Measurements from ENCODE around the gene TMED1. TPM values are rescaled to one million over a fixed set of nuclear protein-coding genes. Genes with fewer than 3 reads are reported as not detected.

Gene TMED1
- total and polyA plus RNA-seq, 2 donors (not counting 3 experiments of a cell fraction or from before 2014, with no cell fraction given): 31.2 to 60.4 TPM

- no TSS peak for BruUV-seq (replicated peaks)
- H3K9me3 ChIP-seq (replicated peaks; ENCODE audit: control insufficient read depth, insufficient read depth, low read length): no peaks in the 10 kb centered on the region
- no peak overlapping the region for H2AFZ ChIP-seq (ENCODE audit: low read depth, low read length)
- no peak overlapping the region for H3K9ac ChIP-seq (replicated peaks; ENCODE audit: extremely low read depth, insufficient read depth, low read length)
- no peaks in the 10 kb centered on the region for H3K36me3 ChIP-seq (ENCODE audit: control insufficient read depth in 2 of 2, extremely low read depth in 1 of 2, insufficient read depth in 2 of 2, low read length in 2 of 2)
- DNase-seq (ENCODE audit: low read depth, low spot score): no peak
- H3K27me3 ChIP-seq (ENCODE audit: control insufficient read depth in 2 of 2, insufficient read depth in 2 of 2, low read length in 2 of 2): no peaks in the 10 kb centered on the region
- CTCF ChIA-PET: interaction anchor here (0.5 to 2.6 kb wide), 3 partner anchors 14 to 56 kb away, joined by 3 to 14 read pairs (median 3); partner anchors contain the start of gene CARM1
- TF ChIP-seq CTCF (IDR thresholded peaks at IDR 0.05; ENCODE audit: extremely low read depth in 1 of 2, insufficient read depth in 1 of 2, low read depth in 1 of 2, low read length in 2 of 2) (no peak), GATA2 (IDR thresholded peaks at IDR 0.05; ENCODE audit: insufficient read depth, insufficient read length, low read depth, low read length) (no peak), POLR2AphosphoS5 (IDR thresholded peaks at IDR 0.05; ENCODE audit: insufficient read depth, low read depth, low read length) (no peak), JUN (IDR thresholded peaks at IDR 0.05; ENCODE audit: borderline replicate concordance, insufficient read depth, insufficient read length, low read depth) (no peak), EZH2 (IDR thresholded peaks at IDR 0.05; ENCODE audit: borderline replicate concordance, low read depth, low read length, severe bottlenecking) (no peak), MAX (IDR thresholded peaks at IDR 0.05; ENCODE audit: insufficient read depth, insufficient read length) (no peak)
- intact Hi-C loops (cut with micrococcal nuclease) (no loop called here), dilution Hi-C loops (cut with MboI; ENCODE audit: extremely low pct_ligation_motif_present, low sequenced_read_pairs) (no loop called here)
- peaks cover 36% of the 10 kb centered on the region for H3K79me2 ChIP-seq (ENCODE audit: control insufficient read depth, insufficient read depth, low read length)
- no peak overlapping the region for H3K27ac ChIP-seq (ENCODE audit: insufficient read depth, low read depth, low read length)
- no peak overlapping the region for H3K4me2 ChIP-seq (ENCODE audit: insufficient read depth, low read length)
- POLR2A ChIA-PET: interaction anchor here (0.6 to 0.7 kb wide), 2 partner anchors 9 to 333 kb away, joined by 4 to 10 read pairs; no protein-coding TSS in a partner anchor
- H3K9me1 ChIP-seq (replicated peaks; ENCODE audit: control insufficient read depth, extremely low read depth, insufficient read depth, low read length): no peaks in the 10 kb centered on the region
- no peaks in the 10 kb centered on the region for H4K20me1 ChIP-seq (replicated peaks; ENCODE audit: control insufficient read depth, extremely low read depth, insufficient read depth, low read length)
- H3K4me3 ChIP-seq (replicated peaks in 1 of 3; ENCODE audit: insufficient read depth in 1 of 3, low read depth in 1 of 3, low read length in 3 of 3): no peak overlapping the region
- H3K4me1 ChIP-seq (ENCODE audit: control insufficient read depth, extremely low read depth, insufficient read depth, low read length): no peaks in the 10 kb centered on the region
- FAIRE-seq: peak; percentile 21
Observed at GRCh38 chr19:10885201-10886169, 49.5 kb upstream of the TMED1 start.

All from endothelial cell of umbilical vein (primary cell).